ENCODE measurements around the gene IFI30. TPM values are rescaled to one million over a fixed set of nuclear protein-coding genes. Genes with fewer than 3 reads are reported as not detected.

The IFI30 gene
- polyA plus RNA-seq, 3 donors = 3,608 to 6,022 (median 4,550) TPM

GRCh38 chr19:18216789-18217188, 43.2 kb downstream of the IFI30 start:
- H3K79me2 ChIP-seq (ENCODE audit: insufficient read depth, low read length) = no peaks in the 10 kb centered on the region
- H4K20me1 ChIP-seq (ENCODE audit: insufficient read depth, low read length) = no peaks in the 10 kb centered on the region
- Mint-ChIP-seq H3K4me3 (no peak overlapping the region), H3K27ac (no peak overlapping the region), H3K27me3 (ENCODE audit: low read depth in 3 of 3) (peaks cover 25 to 40% (median 27%) of the 10 kb centered on the region in 3 donors), H3K4me1 (peaks cover 5% of the 10 kb centered on the region), H3K36me3 (no peaks in the 10 kb centered on the region), H3K9me3 (peaks cover 0 to 11% (median 0%) of the 10 kb centered on the region in 7 donors)
- intact Hi-C loops (cut with micrococcal nuclease) = no loop called here
- H3K4me2 ChIP-seq (replicated peaks; ENCODE audit: extremely low read depth, low read length, poor library complexity, severe bottlenecking) = no peak overlapping the region
- no peak for DNase-seq
- 100% methylated on average over 1 of the region's 8 CpGs for WGBS (ENCODE audit: insufficient coverage)
- no peak overlapping the region for H3K9ac ChIP-seq (ENCODE audit: insufficient read depth, low read length, poor library complexity, severe bottlenecking)
- H3K36me3 ChIP-seq (replicated peaks in 1 of 2; ENCODE audit: control insufficient read depth in 1 of 2, insufficient read depth in 2 of 2, low read length in 2 of 2) = no peaks in the 10 kb centered on the region
- no peaks in the 10 kb centered on the region for H3K4me1 ChIP-seq (ENCODE audit: control insufficient read depth in 1 of 2, insufficient read depth in 2 of 2, low read length in 2 of 2)
- H3K27me3 ChIP-seq (ENCODE audit: control insufficient read depth in 2 of 2, insufficient read depth in 2 of 2, low read length in 2 of 2) = peaks cover 0 to 14% of the 10 kb centered on the region in 2 donors
- TF ChIP-seq CTCF (IDR thresholded peaks at IDR 0.05) = no peak
- H2AFZ ChIP-seq (ENCODE audit: insufficient read depth, low read depth, low read length, poor library complexity, severe bottlenecking) = no peak overlapping the region
- H3K9me3 ChIP-seq (replicated peaks in 1 of 2; ENCODE audit: control insufficient read depth in 1 of 2, insufficient read depth in 1 of 2, low read length in 2 of 2) = peaks cover 0 to 4% of the 10 kb centered on the region in 2 donors
- no peak overlapping the region for H3K27ac ChIP-seq (ENCODE audit: low read depth in 1 of 2, low read length in 2 of 2)
- H3K4me3 ChIP-seq (replicated peaks in 1 of 3; ENCODE audit: low read depth in 2 of 3, low read length in 3 of 3) = no peak overlapping the region

- no peak for TF ChIP-seq CTCF (IDR thresholded peaks at IDR 0.05)
- peaks cover 0 to 11% (median 0%) of the 10 kb centered on the region in 7 donors for H3K9me3 Mint-ChIP-seq
- H3K27me3 ChIP-seq (ENCODE audit: control insufficient read depth in 2 of 2, insufficient read depth in 2 of 2, low read length in 2 of 2) = peaks cover 0 to 14% of the 10 kb centered on the region in 2 donors
- peaks cover 5% of the 10 kb centered on the region for H3K4me1 Mint-ChIP-seq
- H3K27me3 Mint-ChIP-seq (ENCODE audit: low read depth in 3 of 3) = peaks cover 30 to 44% (median 39%) of the 10 kb centered on the region in 3 donors
- no peak for DNase-seq
- peaks cover 0 to 4% of the 10 kb centered on the region in 2 donors for H3K9me3 ChIP-seq (replicated peaks in 1 of 2; ENCODE audit: control insufficient read depth in 1 of 2, insufficient read depth in 1 of 2, low read length in 2 of 2)
- H3K27ac Mint-ChIP-seq = no peak overlapping the region
- H3K4me3 Mint-ChIP-seq = no peak overlapping the region
- WGBS (ENCODE audit: insufficient coverage) = 92% methylated on average over 17 of the region's 17 CpGs
- no peaks in the 10 kb centered on the region for H4K20me1 ChIP-seq (ENCODE audit: insufficient read depth, low read length)
- no peaks in the 10 kb centered on the region for H3K36me3 Mint-ChIP-seq
- no peak overlapping the region for H3K27ac ChIP-seq (ENCODE audit: low read depth in 1 of 2, low read length in 2 of 2)
- no peaks in the 10 kb centered on the region for H3K36me3 ChIP-seq (replicated peaks in 1 of 2; ENCODE audit: control insufficient read depth in 1 of 2, insufficient read depth in 2 of 2, low read length in 2 of 2)
- no peak overlapping the region for H3K9ac ChIP-seq (ENCODE audit: insufficient read depth, low read length, poor library complexity, severe bottlenecking)
- H3K4me1 ChIP-seq (ENCODE audit: control insufficient read depth in 1 of 2, insufficient read depth in 2 of 2, low read length in 2 of 2) = no peaks in the 10 kb centered on the region
- H3K79me2 ChIP-seq (ENCODE audit: insufficient read depth, low read length) = no peaks in the 10 kb centered on the region
- intact Hi-C loops (cut with micrococcal nuclease) = no loop called here
- H3K4me2 ChIP-seq (replicated peaks; ENCODE audit: extremely low read depth, low read length, poor library complexity, severe bottlenecking) = no peak overlapping the region
- H2AFZ ChIP-seq (ENCODE audit: insufficient read depth, low read depth, low read length, poor library complexity, severe bottlenecking) = no peak overlapping the region
- no peak overlapping the region for H3K4me3 ChIP-seq (replicated peaks in 1 of 3; ENCODE audit: low read depth in 2 of 3, low read length in 3 of 3)
These were observed 44.5 kb downstream of the IFI30 start for GRCh38 chr19:18218159-18218558.

Data from CD14-positive monocyte (primary cell).